ENCODE results near the gene THSD7A.

The THSD7A gene, protein sequence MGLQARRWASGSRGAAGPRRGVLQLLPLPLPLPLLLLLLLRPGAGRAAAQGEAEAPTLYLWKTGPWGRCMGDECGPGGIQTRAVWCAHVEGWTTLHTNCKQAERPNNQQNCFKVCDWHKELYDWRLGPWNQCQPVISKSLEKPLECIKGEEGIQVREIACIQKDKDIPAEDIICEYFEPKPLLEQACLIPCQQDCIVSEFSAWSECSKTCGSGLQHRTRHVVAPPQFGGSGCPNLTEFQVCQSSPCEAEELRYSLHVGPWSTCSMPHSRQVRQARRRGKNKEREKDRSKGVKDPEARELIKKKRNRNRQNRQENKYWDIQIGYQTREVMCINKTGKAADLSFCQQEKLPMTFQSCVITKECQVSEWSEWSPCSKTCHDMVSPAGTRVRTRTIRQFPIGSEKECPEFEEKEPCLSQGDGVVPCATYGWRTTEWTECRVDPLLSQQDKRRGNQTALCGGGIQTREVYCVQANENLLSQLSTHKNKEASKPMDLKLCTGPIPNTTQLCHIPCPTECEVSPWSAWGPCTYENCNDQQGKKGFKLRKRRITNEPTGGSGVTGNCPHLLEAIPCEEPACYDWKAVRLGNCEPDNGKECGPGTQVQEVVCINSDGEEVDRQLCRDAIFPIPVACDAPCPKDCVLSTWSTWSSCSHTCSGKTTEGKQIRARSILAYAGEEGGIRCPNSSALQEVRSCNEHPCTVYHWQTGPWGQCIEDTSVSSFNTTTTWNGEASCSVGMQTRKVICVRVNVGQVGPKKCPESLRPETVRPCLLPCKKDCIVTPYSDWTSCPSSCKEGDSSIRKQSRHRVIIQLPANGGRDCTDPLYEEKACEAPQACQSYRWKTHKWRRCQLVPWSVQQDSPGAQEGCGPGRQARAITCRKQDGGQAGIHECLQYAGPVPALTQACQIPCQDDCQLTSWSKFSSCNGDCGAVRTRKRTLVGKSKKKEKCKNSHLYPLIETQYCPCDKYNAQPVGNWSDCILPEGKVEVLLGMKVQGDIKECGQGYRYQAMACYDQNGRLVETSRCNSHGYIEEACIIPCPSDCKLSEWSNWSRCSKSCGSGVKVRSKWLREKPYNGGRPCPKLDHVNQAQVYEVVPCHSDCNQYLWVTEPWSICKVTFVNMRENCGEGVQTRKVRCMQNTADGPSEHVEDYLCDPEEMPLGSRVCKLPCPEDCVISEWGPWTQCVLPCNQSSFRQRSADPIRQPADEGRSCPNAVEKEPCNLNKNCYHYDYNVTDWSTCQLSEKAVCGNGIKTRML (N-terminal part only)

DNA sequence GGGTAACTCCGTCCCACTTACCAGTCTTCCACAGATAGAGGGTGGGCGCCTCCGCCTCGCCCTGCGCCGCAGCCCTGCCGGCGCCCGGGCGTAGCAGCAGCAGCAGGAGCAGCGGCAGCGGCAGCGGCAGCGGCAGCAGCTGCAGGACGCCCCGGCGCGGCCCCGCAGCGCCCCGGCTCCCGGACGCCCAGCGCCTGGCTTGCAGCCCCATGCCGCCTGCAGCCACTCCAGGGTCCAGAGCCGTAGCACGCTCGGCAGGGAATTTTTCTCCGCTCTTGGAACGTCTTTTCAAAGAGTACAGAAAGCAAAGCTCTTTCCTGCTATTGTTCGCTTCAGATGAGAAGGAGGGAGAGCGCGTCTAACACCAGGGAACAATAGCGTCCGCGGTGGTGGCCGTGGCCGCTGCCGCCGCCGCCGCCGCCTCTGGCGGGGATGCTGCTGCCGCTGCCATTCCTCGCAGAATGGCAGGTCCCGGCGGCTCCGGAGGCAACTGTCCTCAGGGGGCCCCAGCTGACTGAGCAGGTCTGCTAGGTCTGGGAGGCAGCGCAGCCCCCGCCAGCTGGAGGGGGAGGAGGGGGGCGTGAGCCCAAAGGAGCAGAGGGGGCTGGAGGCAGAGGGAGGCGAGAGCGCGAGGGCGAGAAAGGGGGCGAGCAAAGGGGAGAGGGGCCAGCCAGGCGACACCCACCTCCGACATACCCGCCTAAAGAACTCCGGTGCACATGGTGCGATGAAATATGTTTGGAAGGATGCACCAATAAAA, at the start of gene THSD7A:
Gene THSD7A (minus strand): TSS at position 463 of the 760 bp plus-strand sequence. CDS start 252 bp downstream, at position 211.
- peak; percentile 50 for DNase-seq

DNA sequence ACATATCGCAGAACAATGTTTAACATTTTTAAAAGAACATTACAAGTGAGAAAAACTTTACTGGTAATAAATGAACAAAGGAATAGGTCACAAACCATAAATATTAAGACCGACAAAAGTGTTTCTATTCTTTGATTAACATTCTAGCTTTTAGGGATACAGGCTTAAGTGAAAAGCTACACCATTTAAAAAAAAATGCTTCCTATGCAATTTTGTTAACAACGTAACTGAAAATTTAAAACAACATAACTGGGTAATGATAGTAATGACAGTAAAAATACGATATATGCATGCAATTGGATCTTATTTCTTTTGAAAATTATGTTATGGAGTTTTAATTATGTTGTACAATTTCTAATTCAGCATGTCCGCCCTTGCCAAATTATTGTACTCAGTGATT, 49.7 kb upstream of the THSD7A start:
- DNase-seq, result no peak

DNA sequence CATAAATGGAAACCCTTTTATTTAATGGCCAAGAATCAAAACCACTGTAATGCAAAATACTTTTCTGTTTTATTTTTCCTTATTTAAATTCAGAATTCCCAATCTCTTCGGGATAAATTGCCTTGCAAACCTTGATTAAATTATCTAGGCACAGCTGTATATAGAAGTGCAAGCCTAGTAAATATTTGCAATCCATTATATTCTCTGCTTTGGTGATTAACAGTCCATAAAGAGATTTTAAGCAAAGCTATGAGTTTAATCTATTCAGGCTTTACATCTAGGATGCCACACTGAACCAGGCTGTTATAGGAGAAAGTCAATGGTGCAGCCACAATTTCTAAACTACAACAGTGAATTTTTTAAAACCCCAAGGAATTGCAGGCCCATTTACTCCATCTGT, 43.6 kb upstream of the THSD7A start:
- no peak for DNase-seq

DNA sequence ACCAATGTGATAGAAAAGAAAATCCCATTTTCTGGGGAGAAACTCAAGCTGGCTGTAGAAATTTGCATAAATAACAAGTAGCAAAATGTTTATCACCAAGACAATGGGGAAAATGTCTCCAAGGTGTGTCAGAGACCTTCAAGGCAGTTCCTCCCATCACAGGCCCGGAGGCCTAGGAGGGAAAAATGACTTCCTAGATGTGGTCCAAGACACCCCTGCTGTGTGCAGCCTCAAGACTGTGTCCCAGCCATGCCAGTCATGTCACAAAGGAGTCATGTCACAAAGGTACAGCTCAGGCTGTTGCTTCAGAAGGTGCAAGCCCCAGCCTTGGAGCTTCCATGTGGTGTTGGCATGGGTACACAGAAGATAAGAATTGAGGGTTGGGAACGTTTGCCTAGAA, 33.7 kb upstream of the THSD7A start:
- no peak for DNase-seq

DNA sequence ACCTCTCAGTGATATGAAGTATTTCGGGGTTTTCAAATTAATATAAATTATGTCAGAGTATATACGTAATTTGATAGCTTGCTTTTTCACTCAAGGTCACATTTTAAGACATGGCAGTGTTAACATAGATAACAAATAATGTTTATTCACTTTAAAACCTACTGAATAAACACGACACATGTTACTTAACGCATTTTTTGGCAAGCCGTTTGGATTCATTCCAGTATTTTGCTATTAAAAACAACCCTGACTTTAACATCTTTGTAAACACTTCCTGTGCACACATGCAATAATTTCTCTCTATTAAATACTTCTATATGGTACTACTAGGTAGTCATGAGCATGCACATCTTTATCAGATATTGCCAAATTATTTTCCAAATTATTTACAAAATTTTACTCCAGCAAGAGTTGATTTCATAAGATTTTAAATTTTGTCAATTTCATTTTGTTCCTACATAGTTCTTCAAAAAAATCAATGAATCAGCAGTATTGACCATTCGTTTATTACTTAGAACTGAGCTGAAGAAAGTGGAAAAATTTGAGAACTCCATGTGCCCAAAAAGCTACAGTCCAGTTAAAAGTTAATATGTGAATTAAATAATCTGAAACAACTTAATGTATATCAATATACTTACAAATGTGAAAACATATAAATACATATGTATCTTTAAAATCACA, 26.8 kb upstream of the THSD7A start:
- DNase-seq, result no peak

DNA sequence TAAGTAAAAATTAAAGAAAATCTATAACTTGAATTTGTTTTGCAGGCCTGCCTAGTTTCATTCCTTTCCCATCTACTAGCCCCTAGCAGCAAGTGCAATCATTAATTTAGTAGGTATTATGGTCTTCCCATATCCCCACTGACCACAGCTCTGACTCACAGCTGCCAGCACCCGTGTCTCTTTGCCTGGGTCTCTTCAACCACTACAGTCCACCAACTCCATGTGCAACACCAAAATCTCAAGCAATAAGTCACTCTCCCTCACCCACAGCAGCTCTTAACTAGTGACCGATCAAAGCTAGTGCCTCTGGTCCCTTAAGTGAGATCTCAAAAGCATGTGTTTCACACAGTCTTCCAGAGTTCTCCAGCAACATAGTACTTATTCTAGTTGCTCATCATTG, 26.0 kb upstream of the THSD7A start:
- DNase-seq, result no peak

DNA sequence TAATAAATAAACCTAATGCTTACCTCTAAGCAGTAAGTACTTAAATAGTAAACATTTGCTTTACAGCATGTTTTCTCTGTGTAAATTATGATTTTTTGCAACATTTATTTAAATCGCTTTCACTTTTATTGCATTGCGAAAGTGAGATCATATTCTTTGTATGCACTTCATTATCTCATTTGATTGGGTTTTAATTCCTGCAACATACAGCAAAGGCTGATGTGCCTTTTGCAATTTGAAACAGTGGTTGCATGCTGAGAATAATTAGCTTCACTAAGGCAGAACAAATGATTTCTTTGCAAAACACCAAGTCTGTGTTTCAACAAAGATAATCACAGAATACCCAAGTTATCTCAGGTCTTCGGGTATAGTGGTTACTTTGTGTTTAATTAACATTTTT, 16.3 kb upstream of the THSD7A start:
- no peak for DNase-seq

DNA sequence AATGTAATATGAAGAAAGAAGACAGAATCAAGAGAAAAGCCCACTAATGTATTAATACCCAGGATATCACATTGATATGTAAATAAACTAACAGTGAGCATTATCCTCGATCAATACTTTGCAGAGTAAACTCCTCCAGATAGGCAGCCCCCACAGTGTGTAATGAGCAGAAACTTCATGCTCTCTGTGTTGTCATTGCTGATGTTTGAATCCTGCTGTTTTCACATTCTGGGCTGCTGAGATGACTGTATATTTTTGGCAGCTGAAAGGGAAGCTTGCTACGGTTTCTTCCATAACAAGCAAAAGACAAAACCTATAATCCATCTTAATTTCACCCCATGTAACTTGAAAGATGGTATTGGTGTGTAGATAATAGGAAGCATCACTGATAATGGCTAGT, 15.3 kb upstream of the THSD7A start:
- DNase-seq, result no peak

DNA sequence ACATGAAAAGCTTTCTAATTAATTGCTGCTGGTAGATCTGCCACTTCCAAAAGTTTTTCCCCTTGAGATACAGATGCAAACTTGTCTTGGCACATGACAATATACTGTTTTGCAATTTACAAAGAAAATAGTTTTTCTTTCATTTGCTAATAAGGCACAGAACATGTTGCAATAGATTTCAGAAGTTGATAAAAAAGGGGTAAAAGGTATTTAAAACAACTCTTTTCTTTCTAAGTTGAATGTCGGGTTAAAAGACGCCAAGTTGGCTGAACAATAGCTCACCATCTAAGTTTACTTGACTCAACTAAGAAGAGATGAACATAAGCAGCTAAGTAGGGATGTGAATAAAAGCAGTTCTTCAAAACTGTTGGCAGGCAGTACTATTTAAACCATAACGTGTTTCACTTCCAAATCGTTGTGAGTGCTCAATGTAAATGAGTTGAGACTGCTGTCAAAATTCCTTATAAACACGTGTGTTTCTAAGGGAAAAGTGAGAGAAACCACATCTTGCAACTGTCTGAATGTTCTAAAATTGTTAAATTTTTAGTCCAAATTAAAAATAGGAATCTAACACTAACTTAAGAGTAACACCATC, 14.5 kb upstream of the THSD7A start:
- DNase-seq, result no peak

DNA sequence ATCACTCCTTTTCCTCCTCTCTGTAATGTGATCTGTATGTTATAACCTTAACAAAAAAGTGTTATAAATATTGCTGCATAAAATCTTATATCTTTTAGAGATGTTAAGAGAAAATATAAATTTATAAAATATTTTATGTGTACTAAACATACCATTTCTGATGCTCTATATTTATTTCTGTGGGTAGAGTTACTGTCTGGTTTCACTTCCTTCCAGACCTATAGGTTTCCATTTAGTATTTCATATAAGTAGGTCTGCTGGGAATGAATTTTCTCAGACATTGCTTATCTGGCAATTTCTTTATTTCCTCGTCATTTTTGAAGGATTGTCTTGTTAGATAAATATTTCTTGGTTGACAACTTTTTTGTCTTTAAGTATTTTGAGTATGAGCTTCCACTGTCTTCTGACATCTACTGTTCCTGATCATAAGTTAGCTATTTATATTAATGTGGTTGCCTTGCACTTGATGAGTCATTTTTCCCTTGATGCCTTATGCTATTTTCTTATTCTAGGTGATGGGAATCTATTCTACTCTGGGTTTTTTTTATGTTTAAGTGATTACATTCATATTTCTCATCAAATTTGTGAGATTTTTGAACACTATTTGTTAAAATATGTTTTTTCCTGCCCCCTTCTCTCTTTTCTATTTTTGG, 11.2 kb upstream of the THSD7A start:
- no peak for DNase-seq

DNA sequence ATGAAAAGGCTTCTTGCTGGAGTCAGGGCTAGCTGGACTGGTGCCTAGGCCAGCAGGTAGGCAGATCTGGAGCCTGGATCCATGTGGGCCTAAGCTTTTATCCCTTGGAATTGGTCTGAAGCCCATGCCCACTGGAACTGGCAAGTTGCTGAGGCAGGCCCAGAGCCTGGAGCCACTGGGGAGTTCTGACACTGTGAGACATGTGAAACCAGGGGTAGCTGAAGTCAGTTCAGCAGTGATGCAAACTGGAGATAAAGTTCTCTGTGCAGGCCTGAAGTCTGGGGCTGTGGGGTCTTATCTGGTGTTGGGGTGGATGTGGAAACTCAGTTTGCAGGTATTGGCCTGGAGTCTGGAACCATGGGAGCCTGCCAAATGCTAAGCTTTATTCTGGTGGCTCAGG, 9.7 kb upstream of the THSD7A start:
- DNase-seq, result no peak

DNA sequence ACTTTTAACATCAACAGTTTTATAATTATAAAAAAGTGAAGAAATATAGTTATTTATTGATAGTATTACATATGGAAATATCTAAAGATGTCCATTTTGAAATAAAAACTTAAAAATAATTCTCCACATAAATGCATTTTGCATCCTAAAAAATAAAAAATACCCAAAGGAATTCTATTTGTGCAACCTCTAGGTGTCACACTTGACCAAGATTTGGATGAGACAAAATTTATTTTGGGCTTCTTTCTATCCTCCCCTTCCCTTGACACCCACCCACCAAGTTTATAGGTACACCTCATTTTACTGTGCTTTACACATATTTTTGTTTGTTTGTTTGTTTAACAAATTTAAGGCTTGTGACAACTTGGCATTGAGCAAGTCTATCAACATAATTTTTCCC, 3.3 kb upstream of the THSD7A start:
- no peak for DNase-seq

DNA sequence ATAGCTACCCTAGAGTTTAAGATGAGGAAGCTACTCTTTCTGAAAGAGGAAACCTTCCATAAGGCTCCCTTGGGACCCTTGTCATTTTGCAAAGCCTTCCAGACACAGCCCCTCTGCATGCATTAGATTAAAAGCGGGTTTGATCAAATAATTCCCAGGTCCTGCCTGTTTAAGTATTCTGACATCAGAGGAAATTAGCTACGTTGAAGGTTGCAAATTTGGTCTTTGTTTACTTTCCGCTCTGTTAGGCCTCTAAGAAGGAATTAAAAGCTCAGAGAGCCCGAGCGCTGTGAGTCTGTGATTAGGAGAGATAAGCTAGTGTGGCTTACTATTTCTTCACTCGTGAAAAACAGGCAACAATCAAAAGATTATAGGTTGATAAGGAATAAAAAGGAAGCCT, 1.4 kb upstream of the THSD7A start:
- peak; percentile 6 for DNase-seq

DNA sequence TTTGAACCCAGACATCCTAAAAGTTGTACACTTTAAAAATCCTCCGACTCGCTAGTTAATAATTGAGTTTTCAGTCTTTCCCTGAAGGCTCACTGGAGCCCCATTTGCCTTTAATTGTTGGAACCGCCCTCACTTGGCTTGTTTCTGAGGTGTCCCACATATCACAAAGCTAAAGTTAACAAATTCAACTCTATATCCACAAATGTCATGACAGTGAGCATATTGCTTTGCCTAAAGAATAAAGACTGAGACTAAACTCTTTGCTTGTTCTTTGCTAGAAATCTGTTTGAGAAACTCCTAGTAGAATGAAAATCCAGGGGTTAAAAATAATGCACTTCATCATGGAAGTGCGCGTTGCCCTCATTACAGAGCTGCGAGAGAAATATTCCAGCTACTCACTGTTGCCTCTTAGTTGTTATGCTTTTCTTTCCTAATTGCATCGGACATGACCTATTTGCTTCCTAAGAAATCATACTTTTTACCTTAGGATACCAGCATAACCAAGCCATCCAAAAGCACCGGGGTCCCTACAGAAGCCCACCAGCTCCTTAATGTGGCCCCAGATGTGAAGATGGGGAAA, 752 bp downstream of the THSD7A start:
- no peak for DNase-seq

DNA sequence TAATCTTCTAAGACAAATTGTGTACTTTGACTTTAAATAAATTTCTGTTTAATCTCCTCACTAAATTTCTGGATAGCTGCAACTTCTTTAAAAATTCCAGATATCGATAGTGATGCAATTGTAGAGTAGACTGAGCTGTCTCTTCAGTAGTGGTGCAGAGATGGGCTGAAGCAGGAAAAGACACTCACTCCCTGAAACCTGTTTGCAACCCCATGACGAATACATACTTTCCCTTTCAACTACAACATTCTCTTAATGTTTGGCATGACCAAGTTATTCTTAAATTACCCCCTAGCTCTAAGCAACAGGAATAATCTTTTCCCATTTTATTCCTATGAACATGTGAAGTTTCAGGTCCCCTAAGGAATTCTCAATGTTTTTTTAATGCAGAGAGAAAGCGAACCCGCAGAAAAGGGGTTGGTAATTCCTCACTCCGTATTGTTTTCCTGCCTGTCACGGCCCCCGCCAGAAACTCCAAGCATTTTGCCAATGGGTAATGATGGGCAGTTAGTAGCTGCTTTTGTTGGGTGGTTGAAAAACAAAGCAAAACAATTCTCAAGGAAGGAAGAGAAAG, 1.3 kb downstream of the THSD7A start:
- DNase-seq, result no peak

DNA sequence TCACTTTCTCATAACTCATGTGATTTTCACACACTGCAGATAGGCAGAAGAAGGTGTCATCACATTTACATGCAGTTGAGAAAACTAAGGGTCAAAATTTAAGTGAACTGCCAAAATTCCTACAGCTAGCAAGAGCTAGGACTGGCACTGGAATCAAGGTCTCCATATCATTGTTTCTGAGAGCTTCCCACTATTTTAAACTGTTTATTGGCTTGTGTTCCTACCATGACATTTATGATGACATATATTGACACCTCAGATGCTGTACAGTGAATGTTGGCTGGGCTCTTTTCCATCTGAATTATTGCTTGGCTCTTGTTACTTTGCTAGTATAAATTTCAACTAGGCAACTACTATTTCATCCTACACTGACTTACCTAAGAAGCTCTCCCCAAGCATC, 2.0 kb downstream of the THSD7A start:
- DNase-seq, result no peak

DNA sequence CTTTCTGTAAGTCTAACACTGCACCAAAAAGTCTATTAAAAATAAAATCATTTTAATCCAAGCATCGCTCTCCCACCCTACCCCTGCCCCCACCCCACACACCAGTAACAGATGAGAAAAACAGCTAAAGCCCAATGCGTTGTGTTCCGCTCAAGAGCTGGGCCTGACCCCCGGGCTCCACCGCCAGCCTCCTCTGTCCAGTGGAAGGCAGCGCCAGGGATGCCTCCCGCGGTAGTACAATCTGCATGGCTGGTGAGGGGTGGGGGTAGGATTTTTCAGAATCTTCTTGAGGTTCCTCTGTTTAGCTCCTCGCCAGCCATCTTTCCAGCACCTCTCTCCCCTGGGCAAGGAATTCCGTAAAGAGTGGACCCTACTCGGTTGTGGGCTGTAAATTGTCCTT, 12.1 kb downstream of the THSD7A start:
- no peak for DNase-seq

DNA sequence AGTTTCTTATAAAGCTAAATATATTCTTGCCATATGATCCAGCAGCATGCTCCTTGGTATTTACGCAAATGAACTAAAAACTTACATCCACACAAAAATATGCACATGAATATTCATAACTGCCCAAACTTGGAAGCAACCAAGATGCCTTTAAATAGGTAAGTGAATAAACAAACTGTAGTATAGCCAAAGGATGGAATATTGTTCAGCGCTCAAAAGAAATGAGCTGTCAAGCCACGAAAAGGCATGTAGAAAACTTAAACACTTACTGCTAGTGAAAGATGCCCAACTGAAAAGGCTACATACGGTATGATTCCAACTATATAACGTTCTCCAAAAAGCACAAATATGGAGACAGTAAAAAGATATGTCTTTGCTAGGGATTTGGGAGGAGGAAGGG, 12.7 kb downstream of the THSD7A start:
- DNase-seq, result no peak

DNA sequence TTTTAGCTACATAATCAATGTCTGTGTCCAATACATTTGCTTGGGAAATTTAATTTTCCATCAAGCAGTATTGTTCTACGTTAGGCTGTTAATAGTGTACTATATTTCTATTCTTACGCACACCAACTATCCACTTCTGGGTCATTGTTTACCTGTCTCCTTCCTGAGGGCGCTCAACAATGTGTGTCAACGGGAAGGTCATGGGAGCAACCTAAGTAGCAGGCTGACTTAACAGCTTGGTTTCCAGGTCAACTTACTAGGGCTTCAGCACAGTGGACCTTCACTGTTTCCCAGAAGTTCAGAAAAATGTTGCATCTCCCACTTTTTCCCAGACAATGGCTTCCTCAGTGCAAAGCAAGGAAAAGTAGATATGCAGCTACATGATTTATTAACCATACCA, 13.7 kb downstream of the THSD7A start:
- peak; percentile 25 for DNase-seq

DNA sequence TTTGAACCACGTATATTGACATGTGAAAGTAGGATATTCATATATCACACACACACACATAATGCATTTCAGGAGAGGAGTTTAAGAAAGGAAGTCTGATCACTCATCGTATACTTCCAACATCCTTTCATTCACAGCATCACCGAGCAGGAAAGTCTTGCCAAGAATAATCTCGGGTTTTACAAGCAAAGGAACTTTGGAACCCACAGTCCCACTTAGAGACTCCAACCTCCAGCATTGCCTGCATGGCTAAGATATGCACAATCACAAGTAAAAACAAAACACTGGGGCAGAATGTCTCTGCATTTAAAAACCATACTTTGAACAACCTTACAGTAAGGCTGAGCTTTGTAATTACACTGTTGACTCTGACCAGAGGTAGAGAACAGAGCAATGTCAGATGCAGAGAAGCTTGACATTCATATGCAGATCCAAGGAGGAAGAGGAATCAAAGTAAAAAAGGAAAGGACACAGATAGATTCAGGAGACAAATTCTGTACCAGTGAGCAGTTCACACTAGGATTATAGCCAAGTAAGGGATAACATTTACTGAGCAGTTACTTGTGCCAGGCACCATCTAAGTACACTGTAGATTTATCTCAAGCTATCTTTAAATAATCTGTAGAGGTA, 14.8 kb downstream of the THSD7A start:
- DNase-seq, result no peak
